ENCODE data around the gene PACRG.

Gene PACRG

DNA sequence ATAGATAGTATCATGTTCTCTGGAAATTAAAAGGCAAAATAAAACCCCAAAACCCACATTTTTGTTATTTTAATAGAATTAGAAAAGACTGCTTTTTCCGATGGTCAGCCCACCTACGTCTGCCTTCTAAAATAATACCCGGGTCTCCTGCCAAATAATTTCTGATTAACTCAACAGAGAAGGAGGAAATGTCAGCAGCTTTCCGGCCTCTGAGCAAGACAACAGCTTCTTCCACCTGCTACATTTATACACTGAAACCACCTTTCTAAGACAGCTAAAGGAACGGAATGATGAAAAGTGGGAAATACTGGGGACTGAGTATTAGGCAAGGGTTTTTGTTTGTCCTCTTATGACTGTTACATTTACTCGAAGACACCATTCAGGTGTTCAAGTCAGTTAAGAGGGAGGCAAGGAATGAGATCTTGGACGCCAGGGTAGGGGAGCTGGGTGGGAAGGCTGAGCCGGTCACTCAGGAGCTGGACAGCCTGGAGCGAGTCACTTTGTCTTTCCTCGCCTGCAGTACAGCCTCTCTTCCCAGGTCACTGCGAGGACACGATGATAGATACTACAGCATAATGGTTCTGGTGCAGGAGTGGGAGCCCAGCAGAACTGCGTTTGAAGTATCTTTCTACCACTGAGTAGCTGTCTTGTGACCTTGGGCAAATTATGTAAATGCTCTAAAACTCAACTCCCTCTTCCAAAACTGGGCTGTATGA, 590.5 kb downstream of the PACRG start:
- H3K27me3 ChIP-seq (ENCODE audit: insufficient read depth, insufficient read length), result no peaks in the 10 kb centered on the region
- no peak overlapping the region for H3K9ac ChIP-seq (ENCODE audit: insufficient read length, low read depth)
- H3K4me3 ChIP-seq (ENCODE audit: insufficient read length, low read depth), result no peak overlapping the region
- H3K9me3 ChIP-seq (ENCODE audit: insufficient read depth, low read length), result no peaks in the 10 kb centered on the region
- no peak for DNase-seq (ENCODE audit: low read depth, low spot score)
- no peaks in the 10 kb centered on the region for H3K36me3 ChIP-seq (ENCODE audit: insufficient read depth, insufficient read length, low read length)
- H3K4me1 ChIP-seq (ENCODE audit: insufficient read depth, insufficient read length), result no peaks in the 10 kb centered on the region
- TF ChIP-seq ZNF274 (IDR thresholded peaks at IDR 0.05; ENCODE audit: low read depth, low read length) (no peak), YY1 (IDR thresholded peaks at IDR 0.05; ENCODE audit: insufficient read depth, insufficient read length) (no peak), SUZ12 (IDR thresholded peaks at IDR 0.05; ENCODE audit: extremely low read depth, insufficient read depth, insufficient read length) (no peak)

DNA sequence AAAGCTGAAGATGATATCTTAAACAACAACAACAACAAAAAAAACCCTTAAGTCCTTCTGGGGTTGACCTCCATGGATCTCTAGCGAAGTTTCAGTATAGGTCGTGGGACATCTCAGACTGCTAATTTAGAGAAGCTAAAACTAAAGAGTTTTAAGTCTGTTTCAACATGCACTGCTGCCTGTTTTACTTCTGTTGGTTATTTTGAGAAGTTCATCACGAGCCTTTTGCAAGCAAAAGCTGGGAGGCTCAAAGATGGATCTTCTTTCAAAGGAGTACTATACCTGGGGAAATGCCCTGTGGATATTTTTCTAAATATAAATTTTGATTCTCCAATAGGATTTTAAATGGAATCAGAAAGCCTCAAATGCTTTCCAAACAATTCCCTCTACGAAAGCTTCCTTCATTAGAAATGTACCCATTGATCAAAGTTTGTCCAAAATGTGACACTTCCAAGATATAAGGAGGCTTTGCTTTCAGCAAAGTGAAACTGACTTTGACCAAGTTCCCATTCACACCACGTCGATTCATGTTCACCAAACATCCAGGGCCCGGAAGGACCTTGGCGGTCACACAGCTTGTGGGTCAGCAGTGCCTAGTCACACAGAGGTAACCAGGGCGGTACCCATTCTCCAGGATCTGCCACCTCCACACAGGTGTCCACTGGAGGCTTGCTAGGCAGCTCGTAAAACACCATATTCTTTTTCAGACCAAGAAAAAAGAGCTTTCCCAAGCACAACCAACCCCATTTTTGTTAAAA, 592.0 kb downstream of the PACRG start:
- no peak for DNase-seq (ENCODE audit: low read depth, low spot score)

DNA sequence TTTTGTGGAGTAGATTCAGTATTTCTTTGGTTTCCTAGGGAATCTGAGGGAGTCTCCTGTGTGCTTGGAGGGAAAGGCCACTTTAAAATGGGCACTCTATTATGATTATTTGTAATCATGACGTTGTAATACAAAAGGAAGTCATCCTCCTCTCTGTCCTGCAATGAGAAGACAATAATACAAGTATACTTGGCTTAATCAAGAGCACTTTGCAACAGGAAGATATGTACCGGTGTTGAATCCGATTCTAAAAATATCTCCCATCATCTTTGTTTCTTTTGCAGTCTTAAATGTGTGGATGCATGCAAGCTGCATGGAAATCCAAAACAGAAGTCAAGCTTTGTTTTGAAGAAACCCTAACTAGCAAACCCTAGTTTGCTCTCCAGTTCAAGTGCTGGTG, 592.6 kb downstream of the PACRG start:
- H3K36me3 ChIP-seq (ENCODE audit: insufficient read depth, insufficient read length, low read length), result no peaks in the 10 kb centered on the region
- DNase-seq (ENCODE audit: low read depth, low spot score), result no peak
- H3K9ac ChIP-seq (ENCODE audit: insufficient read length, low read depth), result no peak overlapping the region
- TF ChIP-seq ZNF274 (IDR thresholded peaks at IDR 0.05; ENCODE audit: low read depth, low read length), result no peak
- no peak for TF ChIP-seq SUZ12 (IDR thresholded peaks at IDR 0.05; ENCODE audit: extremely low read depth, insufficient read depth, insufficient read length)
- TF ChIP-seq YY1 (IDR thresholded peaks at IDR 0.05; ENCODE audit: insufficient read depth, insufficient read length), result no peak
- no peak overlapping the region for H3K4me3 ChIP-seq (ENCODE audit: insufficient read length, low read depth)
- H3K9me3 ChIP-seq (ENCODE audit: insufficient read depth, low read length), result no peaks in the 10 kb centered on the region
- no peaks in the 10 kb centered on the region for H3K4me1 ChIP-seq (ENCODE audit: insufficient read depth, insufficient read length)
- H3K27me3 ChIP-seq (ENCODE audit: insufficient read depth, insufficient read length), result no peaks in the 10 kb centered on the region

More for the DNA sequence above, 592.0 kb downstream of the PACRG start:
- Histone ChIP-seq H3K27me3 (ENCODE audit: insufficient read depth, insufficient read length) (no peaks in the 10 kb centered on the region), H3K36me3 (ENCODE audit: insufficient read depth, insufficient read length, low read length) (no peaks in the 10 kb centered on the region), H3K9me3 (ENCODE audit: insufficient read depth, low read length) (no peaks in the 10 kb centered on the region), H3K4me1 (ENCODE audit: insufficient read depth, insufficient read length) (no peaks in the 10 kb centered on the region), H3K4me3 (ENCODE audit: insufficient read length, low read depth) (no peak overlapping the region), H3K9ac (ENCODE audit: insufficient read length, low read depth) (no peak overlapping the region)
- TF ChIP-seq SUZ12 (IDR thresholded peaks at IDR 0.05; ENCODE audit: extremely low read depth, insufficient read depth, insufficient read length), result no peak
- TF ChIP-seq ZNF274 (IDR thresholded peaks at IDR 0.05; ENCODE audit: low read depth, low read length), result no peak
- TF ChIP-seq YY1 (IDR thresholded peaks at IDR 0.05; ENCODE audit: insufficient read depth, insufficient read length), result no peak

DNA sequence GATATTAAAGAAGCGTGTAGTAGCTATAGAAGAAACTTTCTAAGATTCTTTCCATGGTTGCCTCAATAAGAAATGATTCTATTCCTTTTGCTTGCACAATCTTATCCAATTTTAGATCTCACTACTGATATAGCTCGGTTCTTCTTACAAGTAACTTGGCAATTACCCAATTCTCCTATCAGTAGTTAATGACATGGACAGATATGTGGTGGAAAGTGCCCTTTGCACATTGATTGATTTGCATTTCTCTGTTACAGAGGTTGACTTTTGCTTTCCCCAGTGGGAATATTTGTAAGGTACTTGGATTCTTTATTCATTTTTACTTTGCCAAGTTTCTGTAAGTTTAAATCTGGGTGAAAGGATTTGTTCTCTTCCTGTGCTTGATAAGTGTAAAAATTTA, 593.0 kb downstream of the PACRG start:
- TF ChIP-seq SUZ12 (IDR thresholded peaks at IDR 0.05; ENCODE audit: extremely low read depth, insufficient read depth, insufficient read length) (no peak), ZNF274 (IDR thresholded peaks at IDR 0.05; ENCODE audit: low read depth, low read length) (no peak), YY1 (IDR thresholded peaks at IDR 0.05; ENCODE audit: insufficient read depth, insufficient read length) (no peak)
- no peak overlapping the region for H3K4me3 ChIP-seq (ENCODE audit: insufficient read length, low read depth)
- no peaks in the 10 kb centered on the region for H3K27me3 ChIP-seq (ENCODE audit: insufficient read depth, insufficient read length)

DNA sequence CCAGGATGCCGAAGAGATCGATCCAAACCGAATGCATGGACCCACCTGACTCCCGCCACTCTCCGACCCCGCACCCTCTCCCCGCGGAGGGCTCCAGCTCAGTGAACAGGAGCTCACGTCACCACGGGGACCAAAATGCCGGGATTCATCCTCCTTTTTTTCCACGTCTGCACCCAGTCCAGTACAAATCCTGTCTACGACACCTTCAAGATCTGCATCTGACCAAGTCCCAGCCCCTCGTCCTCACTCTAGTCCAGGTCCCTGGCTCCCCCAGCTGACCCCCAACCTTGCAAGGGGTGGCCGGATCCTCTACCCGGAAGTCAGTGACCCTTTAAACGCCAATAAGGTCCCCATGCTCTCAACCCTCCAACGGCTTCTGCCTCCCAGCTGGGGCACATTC, 593.9 kb downstream of the PACRG start:
- Histone ChIP-seq H3K27me3 (ENCODE audit: insufficient read depth, insufficient read length) (no peaks in the 10 kb centered on the region), H3K9ac (ENCODE audit: insufficient read length, low read depth) (no peak overlapping the region), H3K4me3 (ENCODE audit: insufficient read length, low read depth) (no peak overlapping the region), H3K4me1 (ENCODE audit: insufficient read depth, insufficient read length) (no peaks in the 10 kb centered on the region), H3K36me3 (ENCODE audit: insufficient read depth, insufficient read length, low read length) (no peaks in the 10 kb centered on the region), H3K9me3 (ENCODE audit: insufficient read depth, low read length) (no peaks in the 10 kb centered on the region)
- DNase-seq (ENCODE audit: low read depth, low spot score), result no peak
- TF ChIP-seq ZNF274 (IDR thresholded peaks at IDR 0.05; ENCODE audit: low read depth, low read length), result no peak
- TF ChIP-seq YY1 (IDR thresholded peaks at IDR 0.05; ENCODE audit: insufficient read depth, insufficient read length), result no peak
- no peak for TF ChIP-seq SUZ12 (IDR thresholded peaks at IDR 0.05; ENCODE audit: extremely low read depth, insufficient read depth, insufficient read length)

More for the DNA sequence above, 593.0 kb downstream of the PACRG start:
- Histone ChIP-seq H3K9me3 (ENCODE audit: insufficient read depth, low read length) (no peaks in the 10 kb centered on the region), H3K4me1 (ENCODE audit: insufficient read depth, insufficient read length) (no peaks in the 10 kb centered on the region), H3K9ac (ENCODE audit: insufficient read length, low read depth) (no peak overlapping the region), H3K36me3 (ENCODE audit: insufficient read depth, insufficient read length, low read length) (no peaks in the 10 kb centered on the region)
- DNase-seq (ENCODE audit: low read depth, low spot score), result no peak

DNA sequence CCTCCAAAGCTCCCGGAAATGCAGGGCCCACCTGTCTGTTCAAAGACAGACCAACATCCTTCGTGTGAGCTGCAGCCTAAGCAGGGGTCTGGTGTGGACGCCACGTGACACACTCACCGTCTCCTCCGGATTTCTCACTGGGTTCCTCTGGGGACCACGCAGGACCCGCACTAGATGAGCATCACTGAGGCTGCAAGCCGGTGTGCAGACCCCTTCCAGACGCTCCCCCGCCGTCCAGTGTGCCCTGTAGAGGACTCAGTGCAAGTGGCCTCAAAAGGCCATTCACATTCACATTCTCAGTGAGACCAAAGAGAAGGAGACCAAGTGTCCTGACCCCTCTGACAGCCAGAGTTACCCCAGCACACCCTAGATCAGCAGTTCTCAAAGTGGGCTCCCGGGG, 595.5 kb downstream of the PACRG start:
- H3K9ac ChIP-seq (ENCODE audit: insufficient read length, low read depth), result no peak overlapping the region

DNA sequence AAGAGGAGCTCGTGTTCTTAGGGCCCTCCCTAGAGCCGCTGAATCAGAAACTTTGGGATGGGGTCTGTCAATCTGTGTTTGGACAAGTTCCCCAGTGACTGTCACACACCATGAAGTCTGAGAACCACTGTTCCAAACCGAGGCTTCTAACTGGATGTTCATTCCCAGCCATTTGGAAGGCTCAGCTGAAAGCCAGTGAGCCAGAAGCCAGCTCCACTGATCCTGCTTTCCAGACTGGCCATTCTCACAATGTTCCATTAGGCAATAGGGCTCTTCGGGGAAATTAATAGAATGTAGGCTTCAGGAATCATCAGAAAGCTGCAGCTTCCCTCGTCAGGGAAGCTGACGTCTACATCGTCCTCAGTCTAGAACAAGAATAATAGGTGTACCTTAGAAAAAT, 595.9 kb downstream of the PACRG start:
- Histone ChIP-seq H3K36me3 (ENCODE audit: insufficient read depth, insufficient read length, low read length) (no peaks in the 10 kb centered on the region), H3K27me3 (ENCODE audit: insufficient read depth, insufficient read length) (no peaks in the 10 kb centered on the region), H3K9me3 (ENCODE audit: insufficient read depth, low read length) (peaks cover 6% of the 10 kb centered on the region; the same call in 1 of the 2 replicates), H3K4me1 (ENCODE audit: insufficient read depth, insufficient read length) (no peaks in the 10 kb centered on the region), H3K9ac (ENCODE audit: insufficient read length, low read depth) (no peak overlapping the region), H3K4me3 (ENCODE audit: insufficient read length, low read depth) (no peak overlapping the region)
- no peak for DNase-seq (ENCODE audit: low read depth, low spot score)
- TF ChIP-seq SUZ12 (IDR thresholded peaks at IDR 0.05; ENCODE audit: extremely low read depth, insufficient read depth, insufficient read length) (no peak), YY1 (IDR thresholded peaks at IDR 0.05; ENCODE audit: insufficient read depth, insufficient read length) (no peak), ZNF274 (IDR thresholded peaks at IDR 0.05; ENCODE audit: low read depth, low read length) (no peak)

More for the DNA sequence above, 595.5 kb downstream of the PACRG start:
- Histone ChIP-seq H3K9me3 (ENCODE audit: insufficient read depth, low read length) (peaks cover 6% of the 10 kb centered on the region; the same call in 1 of the 2 replicates), H3K36me3 (ENCODE audit: insufficient read depth, insufficient read length, low read length) (no peaks in the 10 kb centered on the region), H3K4me3 (ENCODE audit: insufficient read length, low read depth) (no peak overlapping the region), H3K27me3 (ENCODE audit: insufficient read depth, insufficient read length) (no peaks in the 10 kb centered on the region), H3K4me1 (ENCODE audit: insufficient read depth, insufficient read length) (no peaks in the 10 kb centered on the region)
- TF ChIP-seq YY1 (IDR thresholded peaks at IDR 0.05; ENCODE audit: insufficient read depth, insufficient read length), result no peak
- no peak for TF ChIP-seq SUZ12 (IDR thresholded peaks at IDR 0.05; ENCODE audit: extremely low read depth, insufficient read depth, insufficient read length)
- TF ChIP-seq ZNF274 (IDR thresholded peaks at IDR 0.05; ENCODE audit: low read depth, low read length), result no peak
- DNase-seq (ENCODE audit: low read depth, low spot score), result no peak

Data from NT2/D1 (cell line).